Measurements from ENCODE around the gene TMX4.

DNA sequence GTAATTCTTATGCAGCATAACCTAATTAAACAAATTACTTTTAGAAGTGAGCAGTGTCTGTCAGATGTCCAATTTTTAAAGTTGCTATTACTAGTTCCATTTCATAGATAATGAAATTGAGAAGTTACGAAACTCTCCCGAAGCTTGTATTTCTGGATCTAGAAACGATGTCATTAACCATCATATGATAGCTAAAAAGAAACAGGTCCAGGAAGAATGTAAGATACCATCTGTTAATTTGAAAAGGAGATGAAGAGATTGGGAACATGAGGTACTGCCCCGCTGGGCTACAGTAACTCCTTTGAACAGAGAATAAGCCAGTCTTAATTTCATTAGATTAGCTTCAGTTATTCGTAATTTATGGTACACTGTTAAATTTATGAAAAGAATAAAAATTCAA lies 47.5 kb upstream of the TMX4 start:
- no peak for TF ChIP-seq HNF4A (conservative IDR thresholded peaks at IDR 0.05)
- TF ChIP-seq FOXA1 (IDR thresholded peaks at IDR 0.05), result no peak
- no peak for TF ChIP-seq GABPA (IDR thresholded peaks at IDR 0.05 in 1 of 2, conservative IDR thresholded peaks at IDR 0.05 in 1 of 2)
- TF ChIP-seq, protein P1, sequence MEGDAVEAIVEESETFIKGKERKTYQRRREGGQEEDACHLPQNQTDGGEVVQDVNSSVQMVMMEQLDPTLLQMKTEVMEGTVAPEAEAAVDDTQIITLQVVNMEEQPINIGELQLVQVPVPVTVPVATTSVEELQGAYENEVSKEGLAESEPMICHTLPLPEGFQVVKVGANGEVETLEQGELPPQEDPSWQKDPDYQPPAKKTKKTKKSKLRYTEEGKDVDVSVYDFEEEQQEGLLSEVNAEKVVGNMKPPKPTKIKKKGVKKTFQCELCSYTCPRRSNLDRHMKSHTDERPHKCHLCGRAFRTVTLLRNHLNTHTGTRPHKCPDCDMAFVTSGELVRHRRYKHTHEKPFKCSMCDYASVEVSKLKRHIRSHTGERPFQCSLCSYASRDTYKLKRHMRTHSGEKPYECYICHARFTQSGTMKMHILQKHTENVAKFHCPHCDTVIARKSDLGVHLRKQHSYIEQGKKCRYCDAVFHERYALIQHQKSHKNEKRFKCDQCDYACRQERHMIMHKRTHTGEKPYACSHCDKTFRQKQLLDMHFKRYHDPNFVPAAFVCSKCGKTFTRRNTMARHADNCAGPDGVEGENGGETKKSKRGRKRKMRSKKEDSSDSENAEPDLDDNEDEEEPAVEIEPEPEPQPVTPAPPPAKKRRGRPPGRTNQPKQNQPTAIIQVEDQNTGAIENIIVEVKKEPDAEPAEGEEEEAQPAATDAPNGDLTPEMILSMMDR (IDR thresholded peaks at IDR 0.05; ENCODE audit: low read depth, low read length, missing input control), result no peak
- TF ChIP-seq RAD21 (IDR thresholded peaks at IDR 0.05), result no peak
- no peak for TF ChIP-seq JUND (IDR thresholded peaks at IDR 0.05)
- no peak for TF ChIP-seq YY1 (IDR thresholded peaks at IDR 0.05)
- no peak for TF ChIP-seq TAF1 (conservative IDR thresholded peaks at IDR 0.05)
- TF ChIP-seq, protein P2, sequence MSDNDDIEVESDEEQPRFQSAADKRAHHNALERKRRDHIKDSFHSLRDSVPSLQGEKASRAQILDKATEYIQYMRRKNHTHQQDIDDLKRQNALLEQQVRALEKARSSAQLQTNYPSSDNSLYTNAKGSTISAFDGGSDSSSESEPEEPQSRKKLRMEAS (IDR thresholded peaks at IDR 0.05), result no peak
- no peak for TF ChIP-seq RXRA (IDR thresholded peaks at IDR 0.05)
- no peak for TF ChIP-seq SP1 (IDR thresholded peaks at IDR 0.05)
- TF ChIP-seq, protein P3, sequence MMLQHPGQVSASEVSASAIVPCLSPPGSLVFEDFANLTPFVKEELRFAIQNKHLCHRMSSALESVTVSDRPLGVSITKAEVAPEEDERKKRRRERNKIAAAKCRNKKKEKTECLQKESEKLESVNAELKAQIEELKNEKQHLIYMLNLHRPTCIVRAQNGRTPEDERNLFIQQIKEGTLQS (IDR thresholded peaks at IDR 0.05), result no peak
- TF ChIP-seq, protein P4, sequence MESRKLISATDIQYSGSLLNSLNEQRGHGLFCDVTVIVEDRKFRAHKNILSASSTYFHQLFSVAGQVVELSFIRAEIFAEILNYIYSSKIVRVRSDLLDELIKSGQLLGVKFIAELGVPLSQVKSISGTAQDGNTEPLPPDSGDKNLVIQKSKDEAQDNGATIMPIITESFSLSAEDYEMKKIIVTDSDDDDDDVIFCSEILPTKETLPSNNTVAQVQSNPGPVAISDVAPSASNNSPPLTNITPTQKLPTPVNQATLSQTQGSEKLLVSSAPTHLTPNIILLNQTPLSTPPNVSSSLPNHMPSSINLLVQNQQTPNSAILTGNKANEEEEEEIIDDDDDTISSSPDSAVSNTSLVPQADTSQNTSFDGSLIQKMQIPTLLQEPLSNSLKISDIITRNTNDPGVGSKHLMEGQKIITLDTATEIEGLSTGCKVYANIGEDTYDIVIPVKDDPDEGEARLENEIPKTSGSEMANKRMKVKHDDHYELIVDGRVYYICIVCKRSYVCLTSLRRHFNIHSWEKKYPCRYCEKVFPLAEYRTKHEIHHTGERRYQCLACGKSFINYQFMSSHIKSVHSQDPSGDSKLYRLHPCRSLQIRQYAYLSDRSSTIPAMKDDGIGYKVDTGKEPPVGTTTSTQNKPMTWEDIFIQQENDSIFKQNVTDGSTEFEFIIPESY (IDR thresholded peaks at IDR 0.05), result no peak
